HCEC 1CT (cell line): ENCODE measurements around the gene GZMH.
"Not testable (repeated sequence)": the region's sequence is repeated elsewhere in the genome, so short reads cannot be mapped to it uniquely, and the experiment has no call there.

Experiments used
- DNase-seq: peaks from one replicate; pipeline ENCODE4 v3.0.0-alpha.2; 2017

Gene GZMH

GRCh38 chr14:24609655-24610344 lies at the start of gene GZMH:
TSS of gene GZMH (minus strand) at chr14:24609685. CDS start at chr14:24609613, 72 bp downstream.
- DNase-seq, result no peak

- not testable (repeated sequence) for DNase-seq
Measured at GRCh38 chr14:24648361-24648760, 38.9 kb upstream of the GZMH start.

GRCh38 chr14:24639905-24640304 lies 30.4 kb upstream of the GZMH start:
- DNase-seq, result no peak

GRCh38 chr14:24639270-24639669 lies 29.8 kb upstream of the GZMH start:
- no peak for DNase-seq

- DNase-seq, result no peak
Measured at GRCh38 chr14:24634158-24634557, 24.7 kb upstream of the GZMH start, which contains the start of gene GZMB. TSS of gene GZMB (minus strand) at chr14:24634190. CDS start at chr14:24634160, 30 bp downstream.

GRCh38 chr14:24633353-24633752 lies 23.9 kb upstream of the GZMH start:
- DNase-seq, result no peak

- DNase-seq, result no peak
Measured at GRCh38 chr14:24632761-24633160, 23.3 kb upstream of the GZMH start.

GRCh38 chr14:24632336-24632735 lies 22.9 kb upstream of the GZMH start:
- DNase-seq, result no peak

- no peak for DNase-seq
Measured at GRCh38 chr14:24631749-24632335, 22.4 kb upstream of the GZMH start.

GRCh38 chr14:24630872-24631477 lies 21.5 kb upstream of the GZMH start:
- no peak for DNase-seq

- DNase-seq, result no peak
Measured at GRCh38 chr14:24630087-24630871, 20.8 kb upstream of the GZMH start.

- no peak for DNase-seq
Measured at GRCh38 chr14:24629521-24629920, 20.0 kb upstream of the GZMH start.

- no peak for DNase-seq
Measured at GRCh38 chr14:24613747-24614146, 4.3 kb upstream of the GZMH start.

GRCh38 chr14:24613241-24613640 lies 3.8 kb upstream of the GZMH start:
- no peak for DNase-seq

GRCh38 chr14:24612196-24612595 lies 2.7 kb upstream of the GZMH start:
- DNase-seq, result no peak

GRCh38 chr14:24607635-24608514 lies 1.6 kb downstream of the GZMH start:
- DNase-seq, result no peak

- DNase-seq, result no peak
Measured at GRCh38 chr14:24607081-24607480, 2.4 kb downstream of the GZMH start.

- DNase-seq, result no peak
Measured at GRCh38 chr14:24606297-24606696, 3.2 kb downstream of the GZMH start.

- DNase-seq, result peak; percentile 9
Measured at GRCh38 chr14:24605435-24606190, 3.9 kb downstream of the GZMH start.

GRCh38 chr14:24597403-24597802 lies 12.1 kb downstream of the GZMH start:
- DNase-seq, result no peak

- DNase-seq, result no peak
Measured at GRCh38 chr14:24595073-24595808, 14.2 kb downstream of the GZMH start.
